ENCODE data around the gene ZNF610. TPM values are rescaled to one million over a fixed set of nuclear protein-coding genes. Genes with fewer than 3 reads are reported as not detected.

The ZNF610 gene
- total RNA-seq, 2 donors from 2014 or later, result 1.9 to 7.1 TPM

DNA sequence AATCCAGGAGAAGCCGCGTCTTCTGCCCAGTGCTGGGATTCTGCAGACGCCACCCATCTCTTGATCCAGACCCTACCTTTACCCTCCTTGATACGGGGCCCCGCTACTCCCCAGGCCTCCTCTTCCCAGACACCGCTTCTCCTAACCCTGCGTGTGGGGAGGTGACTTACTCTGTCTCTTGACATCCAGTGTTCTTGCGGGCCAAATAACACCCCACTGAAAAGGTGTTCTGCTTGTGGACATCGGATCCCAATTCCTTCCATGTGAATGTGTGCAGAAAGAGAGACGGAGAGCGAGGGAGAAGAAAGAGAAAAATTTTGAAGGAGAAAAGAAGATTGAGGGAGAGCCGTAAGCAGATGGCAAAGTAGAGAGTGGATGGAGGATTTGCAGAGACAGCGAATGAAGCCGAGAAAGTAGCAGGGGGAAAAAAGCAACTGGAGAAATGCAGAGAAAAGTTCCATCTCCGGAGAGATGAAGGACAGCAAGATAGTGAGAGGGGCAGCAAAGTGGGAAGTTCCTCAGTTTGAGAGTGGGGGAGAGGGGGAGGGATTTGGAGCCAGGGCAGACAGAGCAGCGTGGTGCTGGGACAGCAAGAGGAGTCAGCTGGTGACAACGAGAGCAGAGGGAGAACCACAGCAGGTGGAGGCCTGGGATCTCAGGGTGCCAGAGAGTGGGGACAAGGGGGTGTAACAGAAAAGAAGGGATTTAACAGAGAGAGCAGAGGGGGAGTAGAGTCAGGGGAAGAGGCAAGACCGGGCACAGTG lies 38.3 kb upstream of the ZNF610 start:
- Histone ChIP-seq H3K36me3 (peaks cover 28% of the 10 kb centered on the region), H3K4me3 (peak overlapping the region; percentile 84 to 92), H3K27ac (peak overlapping the region; percentile 88 to 90), H3K9me3 (peaks cover 0 to 9% of the 10 kb centered on the region in 2 donors), H3K27me3 (no peaks in the 10 kb centered on the region), H3K4me1 (peaks cover 0 to 16% of the 10 kb centered on the region in 2 donors)
- TF ChIP-seq, protein P1, sequence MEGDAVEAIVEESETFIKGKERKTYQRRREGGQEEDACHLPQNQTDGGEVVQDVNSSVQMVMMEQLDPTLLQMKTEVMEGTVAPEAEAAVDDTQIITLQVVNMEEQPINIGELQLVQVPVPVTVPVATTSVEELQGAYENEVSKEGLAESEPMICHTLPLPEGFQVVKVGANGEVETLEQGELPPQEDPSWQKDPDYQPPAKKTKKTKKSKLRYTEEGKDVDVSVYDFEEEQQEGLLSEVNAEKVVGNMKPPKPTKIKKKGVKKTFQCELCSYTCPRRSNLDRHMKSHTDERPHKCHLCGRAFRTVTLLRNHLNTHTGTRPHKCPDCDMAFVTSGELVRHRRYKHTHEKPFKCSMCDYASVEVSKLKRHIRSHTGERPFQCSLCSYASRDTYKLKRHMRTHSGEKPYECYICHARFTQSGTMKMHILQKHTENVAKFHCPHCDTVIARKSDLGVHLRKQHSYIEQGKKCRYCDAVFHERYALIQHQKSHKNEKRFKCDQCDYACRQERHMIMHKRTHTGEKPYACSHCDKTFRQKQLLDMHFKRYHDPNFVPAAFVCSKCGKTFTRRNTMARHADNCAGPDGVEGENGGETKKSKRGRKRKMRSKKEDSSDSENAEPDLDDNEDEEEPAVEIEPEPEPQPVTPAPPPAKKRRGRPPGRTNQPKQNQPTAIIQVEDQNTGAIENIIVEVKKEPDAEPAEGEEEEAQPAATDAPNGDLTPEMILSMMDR (IDR thresholded peaks at IDR 0.05), result no peak
- no peak for DNase-seq (ENCODE audit: low spot score)

DNA sequence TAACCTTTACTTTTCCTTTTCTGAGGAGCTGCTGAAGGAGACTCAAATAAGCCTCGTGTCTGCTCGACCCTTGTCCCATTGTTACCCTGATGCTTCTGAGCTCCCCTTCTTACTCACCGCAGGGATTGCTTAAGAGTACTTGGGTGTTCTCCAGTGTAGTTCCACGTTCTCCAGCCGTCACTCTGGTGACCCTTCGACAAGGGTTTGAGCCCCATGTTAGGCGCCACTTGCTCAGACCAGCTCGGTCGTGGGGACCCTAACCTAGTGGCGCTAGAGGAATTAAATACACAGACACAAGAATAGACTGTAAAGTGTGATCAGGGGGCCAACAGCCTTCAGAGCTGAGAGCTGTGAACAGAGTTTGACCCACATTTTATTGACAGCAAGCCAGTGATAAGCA lies 28.8 kb upstream of the ZNF610 start:
- no peaks in the 10 kb centered on the region for H3K4me1 ChIP-seq
- DNase-seq (ENCODE audit: low spot score), result no peak
- no peaks in the 10 kb centered on the region for H3K27me3 ChIP-seq
- H3K36me3 ChIP-seq, result peaks cover 94% of the 10 kb centered on the region
- no peak overlapping the region for H3K27ac ChIP-seq
- H3K9me3 ChIP-seq, result peaks cover 29 to 98% of the 10 kb centered on the region in 2 donors
- no peak overlapping the region for H3K4me3 ChIP-seq
- TF ChIP-seq, protein P1 (IDR thresholded peaks at IDR 0.05), result no peak

DNA sequence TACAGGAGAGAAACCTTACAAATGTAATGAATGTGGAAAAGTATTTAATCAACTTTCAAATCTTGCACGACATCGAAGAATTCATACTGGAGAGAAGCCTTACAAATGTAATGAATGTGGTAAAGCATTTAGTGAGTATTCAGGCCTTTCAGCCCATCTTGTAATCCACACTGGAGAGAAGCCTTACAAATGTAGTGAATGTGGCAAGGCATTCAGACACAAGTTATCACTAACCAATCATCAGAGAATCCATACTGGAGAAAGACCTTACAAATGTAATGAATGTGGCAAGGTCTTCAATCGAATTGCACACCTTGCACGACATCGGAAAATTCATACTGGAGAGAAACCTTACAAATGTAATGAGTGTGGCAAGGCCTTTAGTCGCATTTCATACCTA lies 13.6 kb upstream of the ZNF610 start:
- H3K4me3 ChIP-seq, result no peak overlapping the region
- TF ChIP-seq, protein P1 (IDR thresholded peaks at IDR 0.05), result no peak
- no peaks in the 10 kb centered on the region for H3K27me3 ChIP-seq
- no peaks in the 10 kb centered on the region for H3K4me1 ChIP-seq
- H3K27ac ChIP-seq, result no peak overlapping the region
- peaks cover 55 to 99% of the 10 kb centered on the region in 2 donors for H3K9me3 ChIP-seq
- H3K36me3 ChIP-seq, result peaks cover 65% of the 10 kb centered on the region
- no peak for DNase-seq (ENCODE audit: low spot score)

DNA sequence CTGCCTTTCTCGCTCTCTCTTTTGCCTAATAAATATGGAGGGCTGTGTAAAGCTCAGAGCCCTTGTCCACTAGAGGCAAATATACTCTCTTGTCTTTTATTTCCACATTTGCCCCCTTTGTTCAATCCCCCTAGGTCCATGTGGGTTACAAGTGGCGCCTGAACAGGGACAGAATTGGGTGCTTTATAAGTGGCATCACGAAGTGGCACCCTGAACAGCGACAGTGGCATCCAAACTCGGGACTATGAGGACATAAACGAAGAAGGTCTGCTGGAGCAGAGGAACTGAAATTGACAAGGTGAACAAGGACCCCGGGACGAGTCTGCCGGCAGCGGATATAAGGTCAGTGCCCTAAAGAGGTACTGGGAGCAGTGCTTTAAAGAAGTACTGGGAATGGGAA lies 4.3 kb upstream of the ZNF610 start:
- no peaks in the 10 kb centered on the region for H3K27me3 ChIP-seq
- H3K4me3 ChIP-seq, result no peak overlapping the region
- peaks cover 26 to 79% of the 10 kb centered on the region in 2 donors for H3K9me3 ChIP-seq
- H3K27ac ChIP-seq, result no peak overlapping the region
- TF ChIP-seq, protein P1 (IDR thresholded peaks at IDR 0.05), result no peak
- peaks cover 0 to 3% of the 10 kb centered on the region in 2 donors for H3K4me1 ChIP-seq
- no peaks in the 10 kb centered on the region for H3K36me3 ChIP-seq
- no peak for DNase-seq (ENCODE audit: low spot score)

DNA sequence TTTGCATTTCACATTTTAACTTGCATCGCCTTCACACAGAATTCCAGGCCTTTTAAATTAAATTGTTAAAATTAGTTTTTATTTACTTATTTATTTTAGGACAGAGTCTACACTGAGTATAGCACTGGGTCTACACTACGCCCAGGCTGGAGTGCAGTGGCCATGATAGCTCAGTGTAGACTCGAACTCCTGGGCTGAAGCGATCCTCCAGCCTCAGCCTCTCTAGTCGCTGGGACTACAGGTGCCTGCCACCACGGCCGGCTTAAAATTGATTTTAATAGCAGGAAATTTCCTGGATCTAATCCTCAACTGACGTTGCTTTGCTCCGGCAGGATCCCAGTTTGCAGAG lies 301 bp upstream of the ZNF610 start:
- no peak for DNase-seq (ENCODE audit: low spot score)
- TF ChIP-seq, protein P1 (IDR thresholded peaks at IDR 0.05), result no peak
- H3K27me3 ChIP-seq, result no peaks in the 10 kb centered on the region
- H3K4me1 ChIP-seq, result peaks cover 0 to 9% of the 10 kb centered on the region in 2 donors
- H3K27ac ChIP-seq, result peak overlapping the region; percentile 71 to 79
- H3K9me3 ChIP-seq, result peaks cover 18 to 40% of the 10 kb centered on the region in 2 donors
- peak overlapping the region; percentile 66 to 90 for H3K4me3 ChIP-seq
- H3K36me3 ChIP-seq, result no peaks in the 10 kb centered on the region

Data from right atrium auricular region (tissue), 2 donors.